GM19395 (cell line): ENCODE data around the gene INTS7.
"Not testable (repeated sequence)": the region's sequence is repeated elsewhere in the genome, so short reads cannot be mapped to it uniquely, and the experiment has no call there.

ENCODE experiments used
- ATAC-seq: cut with Tn5 transposase; IDR thresholded peaks from one replicate; pipeline ENCODE4 v1.9.1; 2021; ENCODE audit warnings: mild to moderate bottlenecking, moderate library complexity; ENCODE audit not compliant: unreplicated experiment

INTS7 gene

GRCh38 chr1:211937422-211937821 is 97.9 kb downstream of the INTS7 start:
- not testable (repeated sequence) for ATAC-seq

- peak; percentile 77 for ATAC-seq
Observed at GRCh38 chr1:211935448-211935970, 99.8 kb downstream of the INTS7 start.

GRCh38 chr1:211933946-211934714 is 101.2 kb downstream of the INTS7 start:
- ATAC-seq: no peak

GRCh38 chr1:211932933-211933254 is 102.5 kb downstream of the INTS7 start:
- ATAC-seq: no peak

- no peak for ATAC-seq
Observed at GRCh38 chr1:211932231-211932932, 103.0 kb downstream of the INTS7 start.

- ATAC-seq: no peak
Observed at GRCh38 chr1:211929683-211930082, 105.7 kb downstream of the INTS7 start.

GRCh38 chr1:211928993-211929637 is 106.2 kb downstream of the INTS7 start:
- ATAC-seq: no peak

- no peak for ATAC-seq
Observed at GRCh38 chr1:211928290-211928801, 107.0 kb downstream of the INTS7 start.

- ATAC-seq: no peak
Observed at GRCh38 chr1:211925016-211925415, 110.3 kb downstream of the INTS7 start.

- ATAC-seq: no peak
Observed at GRCh38 chr1:211924256-211924655, 111.1 kb downstream of the INTS7 start.

GRCh38 chr1:211923095-211923494 is 112.3 kb downstream of the INTS7 start:
- ATAC-seq: no peak

GRCh38 chr1:211921579-211922095 is 113.7 kb downstream of the INTS7 start:
- no peak for ATAC-seq

GRCh38 chr1:211920602-211921226 is 114.6 kb downstream of the INTS7 start:
- no peak for ATAC-seq

GRCh38 chr1:211920141-211920572 is 115.2 kb downstream of the INTS7 start:
- ATAC-seq: no peak

GRCh38 chr1:211918843-211919414 is 116.4 kb downstream of the INTS7 start:
- no peak for ATAC-seq

- not testable (repeated sequence) for ATAC-seq
Observed at GRCh38 chr1:211916458-211916857, 118.9 kb downstream of the INTS7 start.

- no peak for ATAC-seq
Observed at GRCh38 chr1:211915924-211916323, 119.4 kb downstream of the INTS7 start.

- no peak for ATAC-seq
Observed at GRCh38 chr1:211912844-211913432, 122.4 kb downstream of the INTS7 start.

GRCh38 chr1:211912038-211912437 is 123.3 kb downstream of the INTS7 start:
- ATAC-seq: no peak

GRCh38 chr1:211910913-211911485 is 124.4 kb downstream of the INTS7 start:
- ATAC-seq: no peak
